DMS53 treated with DMSO at 0.1 percent for 48 hours (cell line): ENCODE data around the gene PALM2AKAP2.
A peak's percentile ranks its signal among the peaks of the same experiment; 100 is the strongest.
"Not testable (repeated sequence)": the region's sequence is repeated elsewhere in the genome, so short reads cannot be mapped to it uniquely, and the experiment has no call there.

ENCODE experiments used
- DNase-seq: peaks from one replicate; lab custom pipeline; 2025; ENCODE audit not compliant: unreplicated experiment; lab: John Stamatoyannopoulos, UW

PALM2AKAP2 gene

GRCh38 chr9:109802491-109802890 is 22.5 kb downstream of the PALM2AKAP2 start:
- DNase-seq = no peak

DNA sequence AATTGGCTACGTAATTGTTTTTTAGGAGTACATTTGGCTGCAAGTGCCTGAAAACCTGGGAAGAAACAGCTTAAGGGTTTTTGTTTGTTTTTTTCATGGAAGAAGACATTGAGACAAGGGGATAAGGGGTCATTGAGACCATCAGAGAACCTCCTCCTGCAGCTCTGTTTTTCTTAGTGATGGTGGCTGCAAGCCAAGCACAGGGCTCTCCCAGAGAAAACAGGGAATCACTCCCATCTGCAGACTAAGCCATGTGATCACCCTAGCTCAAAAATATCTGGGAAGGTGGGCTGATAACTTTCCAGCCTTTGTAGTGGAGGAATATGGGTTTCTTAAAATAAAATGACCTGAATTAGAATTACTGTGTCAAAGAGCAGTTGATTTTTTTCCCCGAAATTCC is 25.1 kb downstream of the PALM2AKAP2 start:
- DNase-seq = no peak

- DNase-seq = no peak
Observed at GRCh38 chr9:109806506-109807115, 26.6 kb downstream of the PALM2AKAP2 start.

DNA sequence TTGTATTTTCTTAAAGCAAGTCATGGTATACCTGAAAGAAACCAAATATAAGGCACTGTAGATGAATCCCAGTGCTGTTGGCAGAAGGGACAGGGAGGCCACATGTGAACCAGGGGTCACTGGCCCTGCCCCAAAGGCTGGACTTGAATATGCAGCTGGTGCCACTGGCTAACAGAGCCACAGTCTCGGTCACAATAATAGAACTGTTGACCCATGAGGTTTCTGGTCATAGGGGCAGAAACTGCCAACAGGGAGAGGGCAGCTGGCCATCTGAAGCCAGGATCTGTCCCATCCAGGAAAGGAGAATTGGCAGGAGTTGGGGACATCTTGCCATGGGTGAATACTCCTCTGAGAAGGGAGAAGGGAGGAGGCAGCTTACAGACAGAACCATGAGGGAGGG is 31.9 kb downstream of the PALM2AKAP2 start:
- DNase-seq = no peak

DNA sequence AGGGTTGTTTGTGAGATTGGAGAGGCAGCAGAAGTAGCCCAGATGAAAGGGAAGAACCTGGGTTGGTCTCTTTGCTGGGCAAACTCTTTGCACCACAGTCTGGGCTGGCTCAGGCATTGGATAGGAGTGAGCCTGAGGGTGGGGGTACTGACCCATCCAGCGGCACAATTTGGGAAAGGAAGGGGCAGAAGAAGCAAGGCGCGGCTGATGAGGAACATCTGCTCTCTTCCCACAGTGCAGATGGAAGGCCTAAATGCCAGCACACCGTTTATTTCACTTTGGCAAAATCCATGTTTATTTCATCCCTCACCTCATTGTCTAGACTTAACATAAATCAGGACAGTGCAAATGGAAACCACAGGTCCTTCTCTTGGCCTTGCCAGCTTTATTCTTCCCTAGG is 32.3 kb downstream of the PALM2AKAP2 start:
- DNase-seq = no peak

- no peak for DNase-seq
Observed at GRCh38 chr9:109812818-109813281, 32.9 kb downstream of the PALM2AKAP2 start.

GRCh38 chr9:109813303-109813702 is 33.3 kb downstream of the PALM2AKAP2 start:
- DNase-seq = no peak

DNA sequence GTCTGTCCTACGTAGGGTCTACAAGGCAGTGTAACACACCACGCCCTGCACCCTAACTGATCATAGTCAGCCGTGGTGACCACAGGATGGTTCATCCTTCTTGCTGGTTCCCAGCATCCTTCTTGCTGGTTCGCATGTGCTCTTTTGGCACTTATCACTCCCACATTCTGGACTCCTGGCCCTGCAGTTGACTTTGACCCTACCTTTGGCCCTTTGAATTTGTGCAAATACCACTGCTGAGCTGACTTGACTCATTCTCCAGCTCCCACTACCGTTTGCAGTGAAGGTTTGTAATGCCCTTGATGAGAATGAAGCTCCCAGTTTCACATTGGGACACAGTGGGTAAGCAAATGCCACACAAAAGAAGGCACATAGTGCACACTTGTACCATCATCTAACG is 33.8 kb downstream of the PALM2AKAP2 start:
- DNase-seq = no peak

DNA sequence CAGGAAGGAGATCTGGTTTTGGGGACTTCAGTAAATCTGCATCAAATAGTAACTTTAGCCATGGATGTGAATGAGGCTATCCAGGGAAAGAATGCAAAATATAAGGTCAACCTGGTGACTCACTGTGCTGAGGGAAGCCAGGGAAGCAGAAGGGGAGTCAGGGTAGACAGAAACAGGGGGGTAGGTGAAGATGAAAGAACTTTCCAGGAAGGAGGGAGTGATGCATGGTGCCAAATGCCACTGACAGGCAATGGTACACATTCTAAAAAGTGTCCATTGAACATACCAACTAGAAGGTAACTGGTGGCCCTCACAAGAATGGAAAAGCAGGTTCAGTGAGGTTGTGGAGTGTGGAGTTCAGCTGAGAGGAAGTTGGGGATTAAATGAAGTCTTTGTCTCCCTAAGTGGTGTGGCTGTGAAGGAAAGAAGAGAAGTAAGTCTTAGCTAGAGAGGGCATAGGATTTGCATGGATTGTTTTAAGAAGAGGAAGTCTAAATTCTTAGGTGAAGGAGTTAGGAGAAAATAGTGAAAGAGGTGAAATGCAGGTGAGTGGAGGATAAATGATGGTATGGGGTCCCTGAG is 35.5 kb downstream of the PALM2AKAP2 start:
- DNase-seq = no peak

DNA sequence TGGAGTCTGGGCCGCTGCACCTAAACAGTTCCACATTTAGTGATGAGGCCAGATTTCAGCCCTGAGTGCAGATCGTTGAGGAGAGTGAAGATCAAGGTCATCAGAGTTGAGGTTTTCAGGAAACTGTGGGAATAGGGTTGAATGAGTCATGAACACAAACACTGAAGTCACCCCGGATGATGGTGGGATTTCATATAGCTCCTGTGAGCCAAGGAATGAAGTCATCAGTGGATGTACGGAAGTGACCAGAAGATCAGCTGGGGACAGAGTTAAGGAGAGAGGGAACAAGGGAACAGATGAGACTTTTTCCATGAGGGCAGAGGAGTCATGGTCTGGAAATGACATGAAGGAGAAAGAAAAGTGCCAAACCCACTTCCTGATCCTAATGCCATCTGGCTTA is 36.5 kb downstream of the PALM2AKAP2 start:
- peak; percentile 19 for DNase-seq

DNA sequence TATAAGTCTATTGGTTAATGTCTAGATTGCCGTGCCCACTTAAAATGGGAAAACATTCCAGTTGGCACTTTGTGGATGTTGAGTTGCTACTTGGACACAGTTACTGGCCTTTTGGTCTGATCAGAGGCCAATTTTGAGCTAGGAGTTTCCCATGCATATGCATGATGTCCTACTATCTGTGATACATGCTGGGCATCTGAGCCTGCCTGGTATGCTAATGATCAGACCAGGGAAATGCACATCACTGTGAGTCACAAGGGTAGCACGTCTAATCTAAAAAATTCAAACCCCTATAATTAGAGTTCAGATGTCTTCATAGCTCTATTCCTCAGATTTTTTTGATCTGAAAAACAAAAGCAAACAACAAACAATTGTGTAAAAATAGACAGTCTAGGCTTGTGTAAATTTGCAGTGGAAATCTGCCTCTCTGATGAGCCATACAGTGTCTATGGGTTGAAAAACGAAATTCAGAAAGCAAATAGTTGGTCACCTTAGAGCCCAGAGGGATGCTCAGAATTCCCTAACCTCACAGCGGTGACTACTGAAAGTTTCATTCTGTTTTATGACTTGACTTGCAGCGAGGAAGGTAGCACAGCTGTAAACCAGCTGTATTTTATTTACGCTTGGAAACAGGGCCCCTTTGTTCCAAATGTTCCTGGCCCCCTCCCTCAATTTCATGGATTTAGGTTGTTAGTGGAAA is 37.3 kb downstream of the PALM2AKAP2 start:
- DNase-seq = no peak

- peak; percentile 81 for DNase-seq
Observed at GRCh38 chr9:109817846-109818472, 38.0 kb downstream of the PALM2AKAP2 start.

- DNase-seq = no peak
Observed at GRCh38 chr9:109821711-109822110, 41.7 kb downstream of the PALM2AKAP2 start.

DNA sequence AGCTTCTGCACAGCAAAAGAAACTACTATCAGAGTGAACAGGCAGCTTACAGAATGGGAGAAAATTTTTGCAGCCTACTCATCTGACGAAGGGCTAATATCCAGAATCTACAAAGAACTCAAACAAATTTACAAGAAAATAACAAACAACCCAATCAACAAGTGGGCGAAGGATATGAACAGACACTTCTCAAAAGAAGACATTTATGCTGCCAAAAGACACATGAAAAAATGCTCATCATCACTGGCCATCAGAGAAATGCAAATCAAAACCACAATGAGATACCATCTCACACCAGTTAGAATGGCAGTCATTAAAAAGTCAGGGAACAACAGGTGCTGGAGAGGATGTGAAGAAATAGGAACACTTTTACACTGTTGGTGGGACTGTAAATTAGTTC is 45.4 kb downstream of the PALM2AKAP2 start:
- DNase-seq = not testable (repeated sequence)

DNA sequence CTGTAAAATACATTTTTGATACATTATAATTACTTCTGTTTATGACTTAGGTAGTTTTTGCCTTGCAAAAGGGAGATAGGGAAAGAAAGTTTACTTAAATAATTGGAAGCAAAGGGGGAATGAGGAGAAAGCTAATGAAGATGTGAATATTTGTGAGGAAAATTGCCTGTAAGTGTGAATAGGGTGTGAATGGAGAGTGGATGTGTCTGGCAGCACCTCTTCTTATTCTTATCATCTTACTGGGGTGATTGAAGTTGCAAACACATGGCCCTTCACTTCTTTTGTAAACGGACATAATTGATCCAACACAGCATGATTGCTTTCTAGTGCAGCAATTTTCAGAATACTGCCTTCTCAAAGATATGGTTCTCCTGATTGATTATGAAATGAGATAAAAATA is 46.6 kb downstream of the PALM2AKAP2 start:
- no peak for DNase-seq

- peak; percentile 70 for DNase-seq
Observed at GRCh38 chr9:109828254-109828653, 48.3 kb downstream of the PALM2AKAP2 start.
